CD8-positive, alpha-beta memory T cell (primary cell): ENCODE measurements around the gene MACROD1. TPM values are rescaled to one million over a fixed set of nuclear protein-coding genes. Genes with fewer than 3 reads are reported as not detected.
A peak's percentile ranks its signal among the peaks of the same experiment; 100 is the strongest.

ENCODE experiments used
- CTCF ChIA-PET: fragments of 350-600 bp; sonication (Branson Sonifier 250); formaldehyde crosslinking; loops from one replicate; lab custom pipeline; 2021; ENCODE audit warnings: antibody characterized with exemption; lab: Charles Lee
- POLR2A ChIA-PET: fragments of 350-600 bp; sonication (Branson Sonifier 250); formaldehyde crosslinking; loops from one replicate; lab custom pipeline; 2021; ENCODE audit warnings: antibody characterized with exemption; lab: Charles Lee
- DNase-seq, 5 donors: peaks; one replicate each; pipeline versions ENCODE4 v3.0.0 to v3.0.0-alpha.2; 2020 to 2022; ENCODE audit warnings: mixed read lengths in 1 of 5
- H3K27ac ChIP-seq: one replicate; pipeline ENCODE4 v1.7.0; 2013; ENCODE audit warnings: low read depth, mild to moderate bottlenecking, low read length, moderate library complexity
- H3K27me3 ChIP-seq: 2 replicates; pipeline ENCODE4 v1.7.0; 2013; ENCODE audit warnings: low read length, mild to moderate bottlenecking; ENCODE audit not compliant: insufficient read depth, poor library complexity, severe bottlenecking
- H3K36me3 ChIP-seq: 2 replicates; pipeline ENCODE4 v1.7.0; 2013; ENCODE audit warnings: mild to moderate bottlenecking, low read length, moderate library complexity; ENCODE audit not compliant: insufficient read depth
- H3K4me1 ChIP-seq: 2 replicates; pipeline ENCODE4 v1.7.0; 2013; ENCODE audit warnings: mild to moderate bottlenecking, low read length, moderate library complexity; ENCODE audit not compliant: insufficient read depth
- H3K4me3 ChIP-seq: 2 replicates; pipeline ENCODE4 v1.7.0; 2013; ENCODE audit warnings: mild to moderate bottlenecking, low read length
- H3K9me3 ChIP-seq: 2 replicates; pipeline ENCODE4 v1.7.0; 2013; ENCODE audit warnings: mild to moderate bottlenecking, low read length
- H3K27ac Mint-ChIP-seq, 8 donors: one replicate each; pipeline ENCODE4 v1.8.0; 2020 to 2021; ENCODE audit warnings: mixed read lengths in 8 of 8, mild to moderate bottlenecking in 6 of 8, inconsistent platforms in 3 of 8, moderate library complexity in 3 of 8
- H3K27me3 Mint-ChIP-seq, 2 donors: one replicate each; pipeline ENCODE4 v1.8.0; 2020 to 2021; ENCODE audit warnings: mixed read lengths in 2 of 2, mild to moderate bottlenecking in 1 of 2, moderate library complexity in 1 of 2
- H3K36me3 Mint-ChIP-seq, 3 donors: one replicate each; pipeline ENCODE4 v1.8.0; 2020 to 2021; ENCODE audit warnings: mixed read lengths in 3 of 3, inconsistent platforms in 1 of 3, mild to moderate bottlenecking in 1 of 3
- H3K4me1 Mint-ChIP-seq, 3 donors: one replicate each; pipeline ENCODE4 v1.8.0; 2020 to 2021; ENCODE audit warnings: mixed read lengths in 3 of 3, inconsistent platforms in 1 of 3, mild to moderate bottlenecking in 1 of 3
- H3K4me3 Mint-ChIP-seq, 7 donors: one replicate each; pipeline ENCODE4 v1.8.0; 2020 to 2021; ENCODE audit warnings: mixed read lengths in 7 of 7, mild to moderate bottlenecking in 6 of 7, moderate library complexity in 4 of 7, inconsistent platforms in 2 of 7
- H3K9me3 Mint-ChIP-seq, 5 donors: one replicate each; pipeline ENCODE4 v1.8.0; 2020 to 2022; ENCODE audit warnings: mixed read lengths in 5 of 5, mild to moderate bottlenecking in 3 of 5, moderate library complexity in 2 of 5, inconsistent platforms in 1 of 5
- polyA plus RNA-seq: library from polyadenylated mRNA; unstranded; fragments of 300-500 nt; fragmentation: Illumina TruSeq; gene quantifications from one replicate; pipeline ENCODE4 v1.2.3, GENCODE V29; 2021
- total RNA-seq, 2 experiments: library from RNA; stranded (reverse); gene quantifications; one replicate each; pipeline ENCODE4 v1.2.3, GENCODE V29; 2021

MACROD1 gene
- total and polyA plus RNA-seq, 3 experiments from 2014 or later: 9.2 to 25.5 (median 19.6) TPM

GRCh38 chr11:64104632-64105031, 61.3 kb downstream of the MACROD1 start:
- DNase-seq: no peak
- H3K4me1 ChIP-seq: no peaks in the 10 kb centered on the region
- no peak overlapping the region for H3K27ac Mint-ChIP-seq
- no peaks in the 10 kb centered on the region for H3K9me3 Mint-ChIP-seq
- H3K27me3 Mint-ChIP-seq: no peaks in the 10 kb centered on the region
- H3K36me3 ChIP-seq: no peaks in the 10 kb centered on the region
- no peak overlapping the region for H3K4me3 ChIP-seq
- no peaks in the 10 kb centered on the region for H3K4me1 Mint-ChIP-seq
- no peaks in the 10 kb centered on the region for H3K27me3 ChIP-seq
- H3K9me3 ChIP-seq: no peaks in the 10 kb centered on the region
- no peak overlapping the region for H3K4me3 Mint-ChIP-seq
- ChIA-PET POLR2A (interaction anchor here (0.5 kb wide), 1 partner anchor 1512 kb away, joined by 8 read pairs; no protein-coding TSS in a partner anchor), CTCF (interaction anchor here (0.6 kb wide), 1 partner anchor 104 kb away, joined by 3 read pairs; no protein-coding TSS in a partner anchor)
- no peaks in the 10 kb centered on the region for H3K36me3 Mint-ChIP-seq
- H3K27ac ChIP-seq: no peak overlapping the region

- no peak for DNase-seq
- no peak overlapping the region for H3K4me3 ChIP-seq
- POLR2A ChIA-PET: no interaction called here
- no peaks in the 10 kb centered on the region for H3K27me3 ChIP-seq
- Mint-ChIP-seq H3K27me3 (no peaks in the 10 kb centered on the region), H3K4me3 (no peak overlapping the region), H3K36me3 (no peaks in the 10 kb centered on the region), H3K9me3 (no peaks in the 10 kb centered on the region), H3K4me1 (no peaks in the 10 kb centered on the region), H3K27ac (peak overlapping the region in 1 of 8 donors; percentile 57)
- H3K36me3 ChIP-seq: no peaks in the 10 kb centered on the region
- no peak overlapping the region for H3K27ac ChIP-seq
- CTCF ChIA-PET: no interaction called here
- no peaks in the 10 kb centered on the region for H3K4me1 ChIP-seq
- no peaks in the 10 kb centered on the region for H3K9me3 ChIP-seq
These were observed 62.5 kb downstream of the MACROD1 start for GRCh38 chr11:64103277-64103985.

- Mint-ChIP-seq H3K4me3 (no peak overlapping the region), H3K36me3 (no peaks in the 10 kb centered on the region), H3K27me3 (peaks cover 0 to 1% of the 10 kb centered on the region in 2 donors), H3K4me1 (no peaks in the 10 kb centered on the region), H3K27ac (no peak overlapping the region), H3K9me3 (no peaks in the 10 kb centered on the region)
- H3K36me3 ChIP-seq: no peaks in the 10 kb centered on the region
- no peaks in the 10 kb centered on the region for H3K9me3 ChIP-seq
- H3K4me1 ChIP-seq: no peaks in the 10 kb centered on the region
- ChIA-PET CTCF (interaction anchor here (1.2 kb wide), 1 partner anchor 8 kb away, joined by 3 read pairs; no protein-coding TSS in a partner anchor), POLR2A (no interaction called here)
- no peak for DNase-seq
- H3K4me3 ChIP-seq: no peak overlapping the region
- H3K27ac ChIP-seq: no peak overlapping the region
- H3K27me3 ChIP-seq: no peaks in the 10 kb centered on the region
These were observed 63.7 kb downstream of the MACROD1 start for GRCh38 chr11:64102005-64102738.

- peaks cover 0 to 1% of the 10 kb centered on the region in 2 donors for H3K27me3 Mint-ChIP-seq
- Histone ChIP-seq H3K4me3 (no peak overlapping the region), H3K9me3 (no peaks in the 10 kb centered on the region), H3K36me3 (no peaks in the 10 kb centered on the region), H3K27ac (no peak overlapping the region), H3K27me3 (no peaks in the 10 kb centered on the region), H3K4me1 (no peaks in the 10 kb centered on the region)
- DNase-seq: no peak
- no peak overlapping the region for H3K27ac Mint-ChIP-seq
- no peaks in the 10 kb centered on the region for H3K9me3 Mint-ChIP-seq
- no peak overlapping the region for H3K4me3 Mint-ChIP-seq
- CTCF ChIA-PET: interaction anchor here (1.2 kb wide), 1 partner anchor 9 kb away, joined by 3 read pairs; no protein-coding TSS in a partner anchor
- no peaks in the 10 kb centered on the region for H3K36me3 Mint-ChIP-seq
- no peaks in the 10 kb centered on the region for H3K4me1 Mint-ChIP-seq
- POLR2A ChIA-PET: no interaction called here
These were observed 64.5 kb downstream of the MACROD1 start for GRCh38 chr11:64101461-64101860.

- Mint-ChIP-seq H3K4me3 (no peak overlapping the region), H3K36me3 (no peaks in the 10 kb centered on the region), H3K27me3 (peaks cover 0 to 1% of the 10 kb centered on the region in 2 donors), H3K9me3 (no peaks in the 10 kb centered on the region), H3K27ac (peak overlapping the region in 1 of 8 donors; percentile 50), H3K4me1 (no peaks in the 10 kb centered on the region)
- H3K4me3 ChIP-seq: no peak overlapping the region
- no peak for DNase-seq
- CTCF ChIA-PET: interaction anchor here (1.2 kb wide), 1 partner anchor 9 kb away, joined by 3 read pairs; no protein-coding TSS in a partner anchor
- H3K27ac ChIP-seq: no peak overlapping the region
- H3K36me3 ChIP-seq: no peaks in the 10 kb centered on the region
- POLR2A ChIA-PET: no interaction called here
- no peaks in the 10 kb centered on the region for H3K4me1 ChIP-seq
- H3K27me3 ChIP-seq: no peaks in the 10 kb centered on the region
- H3K9me3 ChIP-seq: no peaks in the 10 kb centered on the region
These were observed 65.0 kb downstream of the MACROD1 start for GRCh38 chr11:64100782-64101353.

- Mint-ChIP-seq H3K36me3 (no peaks in the 10 kb centered on the region), H3K27me3 (peaks cover 0 to 1% of the 10 kb centered on the region in 2 donors), H3K9me3 (no peaks in the 10 kb centered on the region), H3K4me1 (no peaks in the 10 kb centered on the region), H3K27ac (peak overlapping the region in 1 of 8 donors; percentile 50), H3K4me3 (no peak overlapping the region)
- CTCF ChIA-PET: no interaction called here
- H3K9me3 ChIP-seq: no peaks in the 10 kb centered on the region
- no peak overlapping the region for H3K4me3 ChIP-seq
- no peak overlapping the region for H3K27ac ChIP-seq
- no peaks in the 10 kb centered on the region for H3K36me3 ChIP-seq
- POLR2A ChIA-PET: no interaction called here
- no peaks in the 10 kb centered on the region for H3K4me1 ChIP-seq
- no peaks in the 10 kb centered on the region for H3K27me3 ChIP-seq
- no peak for DNase-seq
These were observed 65.6 kb downstream of the MACROD1 start for GRCh38 chr11:64100360-64100759.

- H3K9me3 ChIP-seq: no peaks in the 10 kb centered on the region
- Mint-ChIP-seq H3K27ac (no peak overlapping the region), H3K4me3 (no peak overlapping the region), H3K9me3 (no peaks in the 10 kb centered on the region), H3K36me3 (no peaks in the 10 kb centered on the region), H3K4me1 (no peaks in the 10 kb centered on the region), H3K27me3 (peaks cover 0 to 1% of the 10 kb centered on the region in 2 donors)
- no peak overlapping the region for H3K4me3 ChIP-seq
- CTCF ChIA-PET: no interaction called here
- H3K27me3 ChIP-seq: no peaks in the 10 kb centered on the region
- POLR2A ChIA-PET: no interaction called here
- H3K36me3 ChIP-seq: no peaks in the 10 kb centered on the region
- no peaks in the 10 kb centered on the region for H3K4me1 ChIP-seq
- no peak overlapping the region for H3K27ac ChIP-seq
- DNase-seq: no peak
These were observed 66.5 kb downstream of the MACROD1 start for GRCh38 chr11:64099436-64099835.
